ENCODE measurements around the gene ZNF492. TPM values are rescaled to one million over a fixed set of nuclear protein-coding genes. Genes with fewer than 3 reads are reported as not detected.

The ZNF492 gene
- under 0.01 and 0.65 TPM in 2 replicates for total RNA-seq

DNA sequence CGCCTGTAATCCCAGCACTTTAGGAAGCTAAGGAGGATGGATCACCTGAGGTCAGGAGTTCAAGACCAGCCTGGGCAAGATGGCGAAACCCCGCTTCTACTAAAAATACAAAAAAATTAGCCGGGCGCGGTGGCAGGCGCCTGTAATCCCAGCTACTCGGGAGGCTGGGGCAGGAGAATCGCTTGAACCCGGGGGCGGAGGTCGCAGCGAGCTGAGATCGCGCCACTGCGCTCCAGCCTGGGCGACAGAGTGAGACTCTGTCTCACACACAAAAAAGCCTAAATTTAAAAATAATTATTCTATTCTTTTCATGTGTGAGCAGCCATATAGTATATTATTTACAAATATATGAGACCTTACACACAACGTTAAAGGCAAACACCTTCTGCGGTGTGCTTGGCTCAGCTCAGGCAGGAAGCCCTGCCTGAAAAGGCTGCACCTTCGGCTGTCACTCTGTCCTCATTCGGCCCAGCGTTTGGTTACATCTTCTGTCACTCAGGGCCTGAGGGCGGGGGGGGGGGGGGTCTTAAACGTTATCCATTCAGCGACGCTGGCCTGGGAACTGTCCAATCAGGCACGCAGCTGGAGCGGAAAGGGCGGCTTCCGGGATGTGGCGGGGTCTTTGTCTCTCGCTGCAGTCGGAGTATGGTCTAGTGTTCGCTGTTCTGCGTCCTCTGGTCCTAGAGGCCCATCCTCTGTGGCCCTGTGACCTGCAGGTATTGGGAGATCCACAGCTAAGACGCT is at the start of gene ZNF492:
Gene ZNF492 (plus strand): TSS at position 619 of the 744 bp plus-strand sequence. CDS start 19,076 bp downstream, outside the sequence.

Other genes with a start within 250 kb of the ZNF492 start
- 1.3 TPM in 1 of 2 replicates, not detected in the other for gene ZNF98, start 212.0 kb upstream of the ZNF492 start, total RNA-seq
- not detected in 2 replicates for gene ZNF99, start 149.8 kb downstream of the ZNF492 start, total RNA-seq
- gene ZNF723, start 198.0 kb downstream of the ZNF492 start, total RNA-seq, result not detected in 2 replicates

Measured in cardiac atrium fibroblast (primary cell).